Chondrocyte (in vitro differentiated cells): Measurements from ENCODE around the gene TXNL4A. TPM values are rescaled to one million over a fixed set of nuclear protein-coding genes. Genes with fewer than 3 reads are reported as not detected.
"Not testable (repeated sequence)": the region's sequence is repeated elsewhere in the genome, so short reads cannot be mapped to it uniquely, and the experiment has no call there.

Experiments
- DNase-seq: peaks from one replicate; pipeline ENCODE4 v3.0.0; 2021; ENCODE audit warnings: mixed read lengths, low spot score
- H3K27ac Mint-ChIP-seq: one replicate; pipeline ENCODE4 v1.8.0; 2021; ENCODE audit warnings: mild to moderate bottlenecking, moderate library complexity, mixed read lengths; ENCODE audit not compliant: unreplicated experiment
- H3K27me3 Mint-ChIP-seq: 2 replicates; pipeline ENCODE4 v1.8.0; 2021; ENCODE audit warnings: low read depth, mixed read lengths
- H3K36me3 Mint-ChIP-seq: 2 replicates; pipeline ENCODE4 v1.8.0; 2021; ENCODE audit warnings: low read depth, mixed read lengths
- H3K4me1 Mint-ChIP-seq: 2 replicates; pipeline ENCODE4 v1.8.0; 2021; ENCODE audit warnings: low read depth, mild to moderate bottlenecking, mixed read lengths
- H3K4me3 Mint-ChIP-seq: one replicate; pipeline ENCODE4 v1.8.0; 2021; ENCODE audit warnings: mild to moderate bottlenecking, moderate library complexity, mixed read lengths; ENCODE audit not compliant: unreplicated experiment
- H3K9me3 Mint-ChIP-seq: 2 replicates; pipeline ENCODE4 v1.8.0; 2021; ENCODE audit warnings: low read depth, mixed read lengths
- CTCF ChIP-seq: fragments of 200-600 bp; sonication (generic); IDR thresholded peaks from 2 replicates; pipeline ENCODE4 v1.5.0; 2021; ENCODE audit warnings: antibody characterized with exemption, mild to moderate bottlenecking, moderate library complexity
- total RNA-seq: library from RNA; stranded (reverse); gene quantifications from 3 replicates; pipeline ENCODE4 v1.2.1, GENCODE V29; 2021

Gene TXNL4A
- total RNA-seq, 1 donor from 2014 or later: 143 TPM

DNA sequence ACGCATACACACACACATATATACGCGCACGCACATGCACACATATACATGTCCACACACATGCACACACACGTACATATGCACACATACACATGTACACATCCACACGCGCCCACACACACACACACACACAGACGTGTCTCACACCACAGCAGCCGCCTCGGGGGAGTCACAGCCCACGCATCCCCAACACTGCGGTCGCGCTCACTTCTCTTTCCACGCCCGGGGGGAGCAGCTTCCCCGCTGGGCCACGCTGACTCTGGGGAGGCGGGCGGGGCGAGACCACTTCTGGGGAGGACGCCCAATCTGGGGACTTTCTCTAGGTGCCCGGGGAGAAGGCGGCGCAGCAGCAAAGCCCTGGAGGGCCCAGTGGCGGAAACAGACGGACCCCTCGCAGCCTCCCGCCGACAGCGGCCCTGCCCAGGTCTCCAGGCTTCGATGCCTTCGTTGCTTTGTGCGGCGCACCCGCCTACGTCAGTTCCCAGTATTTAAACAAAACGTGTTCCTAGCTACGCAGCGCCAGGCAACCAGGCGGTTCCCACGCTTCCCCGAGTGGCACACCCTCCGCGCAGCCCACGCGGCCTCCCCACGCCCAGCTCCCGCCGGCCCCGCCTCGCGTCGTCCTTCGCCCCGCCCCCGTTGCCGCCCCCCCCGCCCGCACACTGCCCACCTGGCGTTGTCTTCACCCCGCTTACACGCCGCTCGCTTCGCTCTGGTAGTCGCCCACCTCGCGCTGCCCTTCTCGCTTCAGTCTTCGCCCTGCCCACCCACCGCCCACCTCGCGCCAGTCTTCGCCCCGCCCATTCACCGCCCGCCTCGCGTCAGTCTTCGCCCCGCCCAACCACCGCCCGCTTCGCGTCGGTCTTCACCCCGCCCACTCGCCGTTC, 45.1 kb upstream of the TXNL4A start:
- peaks cover 28% of the 10 kb centered on the region for H3K4me1 Mint-ChIP-seq
- peak; percentile 100 for DNase-seq
- H3K36me3 Mint-ChIP-seq: peaks cover 4% of the 10 kb centered on the region
- peak overlapping the region; percentile 97 for H3K27ac Mint-ChIP-seq
- peak overlapping the region; percentile 97 for H3K4me3 Mint-ChIP-seq
- no peaks in the 10 kb centered on the region for H3K27me3 Mint-ChIP-seq
- no peaks in the 10 kb centered on the region for H3K9me3 Mint-ChIP-seq
- no peak for TF ChIP-seq CTCF

GRCh38 chr18:80029690-80030089, 41.3 kb upstream of the TXNL4A start:
- DNase-seq: no peak
- Mint-ChIP-seq H3K36me3 (peaks cover 16% of the 10 kb centered on the region), H3K4me3 (no peak overlapping the region), H3K27ac (no peak overlapping the region), H3K27me3 (no peaks in the 10 kb centered on the region), H3K9me3 (peaks cover 19% of the 10 kb centered on the region), H3K4me1 (peaks cover 10% of the 10 kb centered on the region)
- no peak for TF ChIP-seq CTCF

DNA sequence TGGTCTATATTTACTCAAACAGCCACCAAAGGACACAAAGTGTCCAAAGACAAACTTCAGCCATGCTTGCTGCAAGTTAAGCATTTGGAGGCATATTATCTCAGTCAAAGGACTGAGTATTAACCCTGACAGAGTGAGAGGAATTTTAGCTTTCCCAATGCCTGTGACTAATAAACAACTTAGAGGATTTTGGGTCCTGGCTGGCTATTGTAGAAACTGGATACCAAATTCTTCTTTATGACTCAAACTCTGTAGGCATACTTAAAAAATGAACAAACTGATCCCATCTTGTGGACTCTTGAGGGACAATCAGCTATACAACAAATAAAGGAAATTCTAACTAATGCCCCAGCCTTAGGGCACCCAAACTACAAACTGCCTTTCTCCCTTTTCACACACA, 39.4 kb upstream of the TXNL4A start:
- H3K4me1 Mint-ChIP-seq, H3K27ac Mint-ChIP-seq, H3K27me3 Mint-ChIP-seq, DNase-seq, H3K4me3 Mint-ChIP-seq: not testable (repeated sequence)
- peaks cover 36% of the 10 kb centered on the region for H3K9me3 Mint-ChIP-seq
- H3K36me3 Mint-ChIP-seq: peaks cover 29% of the 10 kb centered on the region

- Mint-ChIP-seq H3K4me3 (no peak overlapping the region), H3K9me3 (peaks cover 44% of the 10 kb centered on the region), H3K27ac (no peak overlapping the region), H3K36me3 (peaks cover 33% of the 10 kb centered on the region), H3K27me3 (no peaks in the 10 kb centered on the region), H3K4me1 (no peaks in the 10 kb centered on the region)
- no peak for DNase-seq
- TF ChIP-seq CTCF: no peak
These were observed 38.0 kb upstream of the TXNL4A start for GRCh38 chr18:80026363-80026762.

DNA sequence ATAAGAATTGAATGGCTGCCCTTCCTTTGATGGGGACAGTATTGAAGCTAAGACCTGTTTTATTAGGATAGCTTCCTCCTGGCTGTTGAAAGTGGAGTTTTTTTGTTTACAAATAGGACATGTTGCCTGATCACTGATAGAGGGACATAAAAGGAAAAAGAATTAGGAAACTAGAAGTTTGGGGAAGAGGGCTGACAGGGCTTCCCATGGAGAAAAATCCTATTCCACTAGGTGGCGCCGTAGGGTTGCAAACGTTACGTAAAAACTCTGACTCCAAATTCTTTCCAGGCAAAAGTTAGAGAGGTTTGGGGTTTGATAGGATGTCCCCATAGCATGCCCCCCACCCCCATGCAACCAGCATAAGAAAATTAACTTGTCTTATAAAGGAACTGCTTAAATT, 34.8 kb upstream of the TXNL4A start:
- Mint-ChIP-seq H3K4me1 (no peaks in the 10 kb centered on the region), H3K9me3 (peaks cover 59% of the 10 kb centered on the region)

More for the DNA sequence above, 34.8 kb upstream of the TXNL4A start:
- no peaks in the 10 kb centered on the region for H3K27me3 Mint-ChIP-seq
- H3K4me3 Mint-ChIP-seq: no peak overlapping the region
- peak; percentile 64 for TF ChIP-seq CTCF
- no peak overlapping the region for H3K27ac Mint-ChIP-seq
- DNase-seq: no peak
- peaks cover 43% of the 10 kb centered on the region for H3K36me3 Mint-ChIP-seq
